Measurements from ENCODE around the gene KLF11. TPM values are rescaled to one million over a fixed set of nuclear protein-coding genes. Genes with fewer than 3 reads are reported as not detected.

KLF11 gene
- polyA plus RNA-seq, 2 of the 4 experiments (the other 2 are of a cell fraction) = 2.8 to 8.2 TPM

GRCh38 chr2:10075571-10076209, 32.3 kb downstream of the KLF11 start:
- POLR2A ChIA-PET = no interaction called here

More at GRCh38 chr2:10075571-10076209, 32.3 kb downstream of the KLF11 start:
- no peak for FAIRE-seq
- no peak for ATAC-seq
- TF ChIP-seq HOXB13 (CRISPR knock-in tag; IDR thresholded peaks at IDR 0.05; ENCODE audit: low read depth) (no peak), REST (IDR thresholded peaks at IDR 0.05) (no peak), FOXS1 (CRISPR knock-in tag; IDR thresholded peaks at IDR 0.05) (no peak), E2F6 (IDR thresholded peaks at IDR 0.05; ENCODE audit: borderline replicate concordance, low read depth) (no peak), CTCF (IDR thresholded peaks at IDR 0.05) (no peak), MAX (IDR thresholded peaks at IDR 0.05) (no peak), USF2 (IDR thresholded peaks at IDR 0.05) (no peak), NFE2L2 (conservative IDR thresholded peaks at IDR 0.05; ENCODE audit: low read length) (no peak)
- no peak overlapping the region for H3K4me2 ChIP-seq
- no peak overlapping the region for H3K4me3 ChIP-seq
- 62% methylated on average over 9 of the region's 9 CpGs for WGBS (ENCODE audit: missing lambda C conversion rate)
- CTCF ChIA-PET = interaction anchor here (0.6 to 27.5 kb wide), 10 partner anchors 15 to 499 kb away, joined by 3 to 612 read pairs (median 4); no protein-coding TSS in a partner anchor
- no peak overlapping the region for H3K27ac ChIP-seq
- peaks cover 7% of the 10 kb centered on the region; the same call in 1 of the 3 replicates for H3K4me1 ChIP-seq
- DNase-seq (ENCODE audit: low read depth in 1 of 2, low spot score in 1 of 2) = no peak
- H3K9me3 ChIP-seq = no peaks in the 10 kb centered on the region
